WTC11 (cell line): Measurements from ENCODE around the gene BPIFB2.

ENCODE experiments used
- CREB1 ChIP-seq: sonication (generic); formaldehyde crosslinking; IDR thresholded peaks from 2 replicates; pipeline ENCODE4 v1.8.0; 2023; ENCODE audit warnings: mild to moderate bottlenecking, missing genetic modification reagents
- CTCF ChIP-seq: fragments of 200-600 bp; IDR thresholded peaks from 2 replicates; pipeline ENCODE4 v1.8.0; 2022; ENCODE audit warnings: antibody characterized with exemption
- EMX1 ChIP-seq: fragments of 250-450 bp; sonication (Bioruptor Pico); IDR thresholded peaks from 2 replicates; pipeline ENCODE4 v1.8.0; 2021; ENCODE audit warnings: mild to moderate bottlenecking
- FOXJ3 ChIP-seq: sonication (generic); formaldehyde crosslinking; IDR thresholded peaks from 2 replicates; pipeline ENCODE4 v1.9.0; 2021; ENCODE audit warnings: missing genetic modification reagents, mild to moderate bottlenecking, borderline replicate concordance
- JUN ChIP-seq: sonication (generic); formaldehyde crosslinking; IDR thresholded peaks from 2 replicates; pipeline ENCODE4 v1.8.0; 2023; ENCODE audit warnings: mild to moderate bottlenecking, missing genetic modification reagents
- NR3C1 ChIP-seq: sonication (generic); formaldehyde crosslinking; conservative IDR thresholded peaks from 2 replicates; pipeline ENCODE4 v1.8.1; 2023; ENCODE audit warnings: low read depth, mild to moderate bottlenecking, missing genetic modification reagents
- SMAD3 ChIP-seq: sonication (generic); formaldehyde crosslinking; IDR thresholded peaks from 2 replicates; pipeline ENCODE4 v1.8.0; 2022; ENCODE audit warnings: missing genetic modification reagents, mild to moderate bottlenecking, borderline replicate concordance
- SP1 ChIP-seq: sonication (generic); formaldehyde crosslinking; conservative IDR thresholded peaks from 2 replicates; pipeline ENCODE4 v1.8.1; 2022; ENCODE audit warnings: missing genetic modification reagents
- TP53 ChIP-seq: sonication (generic); formaldehyde crosslinking; IDR thresholded peaks from 2 replicates; pipeline ENCODE4 v1.8.1; 2023; ENCODE audit warnings: mild to moderate bottlenecking, missing genetic modification reagents
- ZNF138 ChIP-seq: sonication (generic); formaldehyde crosslinking; conservative IDR thresholded peaks from 2 replicates; pipeline ENCODE4 v1.8.1; 2022; ENCODE audit warnings: mild to moderate bottlenecking, moderate library complexity, missing genetic modification reagents
- TF ChIP-seq, protein P1 (sequence below): sonication (generic); formaldehyde crosslinking; IDR thresholded peaks from 2 replicates; pipeline ENCODE4 v1.8.0; 2022; ENCODE audit warnings: mild to moderate bottlenecking, missing genetic modification reagents

DNA sequence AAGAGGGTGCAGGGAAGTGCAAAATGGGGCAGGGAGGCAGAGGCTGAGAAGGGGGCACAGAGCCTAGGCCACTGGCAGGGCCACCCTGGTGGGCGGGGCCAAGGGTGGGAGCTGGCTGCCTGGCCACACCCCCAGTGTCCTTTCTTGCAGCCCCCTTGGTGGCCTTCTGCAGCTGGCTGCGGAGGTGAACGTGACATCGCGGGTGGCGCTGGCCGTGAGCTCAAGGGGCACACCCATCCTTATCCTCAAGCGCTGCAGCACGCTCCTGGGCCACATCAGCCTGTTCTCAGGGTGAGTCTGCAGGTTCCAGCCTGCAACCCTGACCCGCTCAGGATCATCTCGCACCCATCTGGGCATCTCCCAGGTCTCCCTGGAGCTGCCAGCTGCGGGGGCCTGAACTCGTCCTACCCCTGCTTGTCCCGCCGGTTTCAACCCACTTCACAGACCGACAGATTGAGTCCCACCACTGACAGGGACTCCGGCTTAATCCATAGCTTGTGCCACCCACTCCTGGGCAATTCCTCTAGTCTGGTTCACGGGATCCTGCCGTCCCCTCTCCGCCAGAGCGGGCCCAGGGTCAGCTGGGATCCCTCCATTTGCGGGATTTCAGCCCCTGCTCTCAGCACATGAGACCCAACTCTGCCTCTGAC is 52.4 kb downstream of the BPIFB2 start:
- TF ChIP-seq CTCF, result no peak
- no peak for TF ChIP-seq CREB1
- TF ChIP-seq TP53 (CRISPR knock-in tag), result no peak
- no peak for TF ChIP-seq ZNF138 (CRISPR knock-in tag)
- TF ChIP-seq EMX1 (CRISPR knock-in tag), result no peak
- no peak for TF ChIP-seq FOXJ3
- TF ChIP-seq NR3C1 (CRISPR knock-in tag), result no peak
- TF ChIP-seq, protein P1, sequence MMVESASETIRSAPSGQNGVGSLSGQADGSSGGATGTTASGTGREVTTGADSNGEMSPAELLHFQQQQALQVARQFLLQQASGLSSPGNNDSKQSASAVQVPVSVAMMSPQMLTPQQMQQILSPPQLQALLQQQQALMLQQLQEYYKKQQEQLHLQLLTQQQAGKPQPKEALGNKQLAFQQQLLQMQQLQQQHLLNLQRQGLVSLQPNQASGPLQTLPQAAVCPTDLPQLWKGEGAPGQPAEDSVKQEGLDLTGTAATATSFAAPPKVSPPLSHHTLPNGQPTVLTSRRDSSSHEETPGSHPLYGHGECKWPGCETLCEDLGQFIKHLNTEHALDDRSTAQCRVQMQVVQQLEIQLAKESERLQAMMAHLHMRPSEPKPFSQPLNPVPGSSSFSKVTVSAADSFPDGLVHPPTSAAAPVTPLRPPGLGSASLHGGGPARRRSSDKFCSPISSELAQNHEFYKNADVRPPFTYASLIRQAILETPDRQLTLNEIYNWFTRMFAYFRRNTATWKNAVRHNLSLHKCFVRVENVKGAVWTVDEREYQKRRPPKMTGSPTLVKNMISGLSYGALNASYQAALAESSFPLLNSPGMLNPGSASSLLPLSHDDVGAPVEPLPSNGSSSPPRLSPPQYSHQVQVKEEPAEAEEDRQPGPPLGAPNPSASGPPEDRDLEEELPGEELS (CRISPR knock-in tag), result no peak
- no peak for TF ChIP-seq JUN (CRISPR knock-in tag)
- no peak for TF ChIP-seq SP1 (CRISPR knock-in tag)
- TF ChIP-seq SMAD3 (CRISPR knock-in tag), result no peak
